Vagina (tissue), 2 donors: ENCODE data around the gene ALDH16A1. TPM values are rescaled to one million over a fixed set of nuclear protein-coding genes. Genes with fewer than 3 reads are reported as not detected.

Experiments used
- DNase-seq, 2 donors: peaks; one replicate each; pipeline ENCODE4 v3.0.0-alpha.2; 2017; ENCODE audit errors: extremely low spot score in 2 of 2
- H3K27ac ChIP-seq: fragments of 200-600 bp; sonication (generic); one replicate; pipeline ENCODE4 v1.5.1; 2019
- H3K27me3 ChIP-seq: fragments of 200-600 bp; sonication (generic); one replicate; pipeline ENCODE4 v1.5.1; 2019
- H3K36me3 ChIP-seq, 2 donors: fragments of 200-600 bp; sonication (generic); one replicate each; pipeline ENCODE4 v1.5.1; 2017 to 2019
- H3K4me1 ChIP-seq: fragments of 200-600 bp; sonication (generic); one replicate; pipeline ENCODE4 v1.5.1; 2019
- H3K4me3 ChIP-seq, 2 donors: fragments of 200-600 bp; sonication (generic); 1 replicate in 1 of 2; 2 replicates in 1 of 2; pipeline ENCODE4 v1.5.1; 2016 to 2019
- H3K9me3 ChIP-seq: fragments of 200-600 bp; sonication (generic); one replicate; pipeline ENCODE4 v1.5.1; 2019
- POLR2A ChIP-seq, 2 donors: fragments of 450-650 bp; IDR thresholded peaks; one replicate each; pipeline ENCODE4 v1.6.1; 2017; ENCODE audit warnings: antibody characterized with exemption in 2 of 2, mild to moderate bottlenecking in 2 of 2, moderate library complexity in 2 of 2
- POLR2AphosphoS5 ChIP-seq, 2 donors: sonication (generic); formaldehyde crosslinking; IDR thresholded peaks; one replicate each; pipeline ENCODE4 v1.9.0; 2017; ENCODE audit warnings: antibody characterized with exemption in 2 of 2, mild to moderate bottlenecking in 2 of 2, low read depth in 1 of 2; ENCODE audit not compliant: insufficient read depth in 1 of 2
- intact Hi-C: fragments of 100-400 bp; cut with DNase I; formaldehyde crosslinking; loops from one replicate; pipeline ENCODE4 v1.15.1; 2023
- total RNA-seq: library from RNA; depleted of rRNA; stranded (reverse); fragments of >200 nt; gene quantifications from one replicate; pipeline ENCODE4 v1.2.3, GENCODE V29; 2016
- TF ChIP-seq, protein P1 (sequence below), 3 experiments: fragments of 450-650 bp in 2 of 3; fragments of 200-600 bp in 1 of 3; sonication (generic) in 1 of 3; IDR thresholded peaks; one replicate each; pipeline ENCODE4 v1.5.1; 2017 to 2019; ENCODE audit warnings: antibody characterized with exemption in 3 of 3, mild to moderate bottlenecking in 2 of 3, moderate library complexity in 2 of 3

ALDH16A1 gene
- total RNA-seq, 1 donor from 2014 or later = 29.5 TPM

DNA sequence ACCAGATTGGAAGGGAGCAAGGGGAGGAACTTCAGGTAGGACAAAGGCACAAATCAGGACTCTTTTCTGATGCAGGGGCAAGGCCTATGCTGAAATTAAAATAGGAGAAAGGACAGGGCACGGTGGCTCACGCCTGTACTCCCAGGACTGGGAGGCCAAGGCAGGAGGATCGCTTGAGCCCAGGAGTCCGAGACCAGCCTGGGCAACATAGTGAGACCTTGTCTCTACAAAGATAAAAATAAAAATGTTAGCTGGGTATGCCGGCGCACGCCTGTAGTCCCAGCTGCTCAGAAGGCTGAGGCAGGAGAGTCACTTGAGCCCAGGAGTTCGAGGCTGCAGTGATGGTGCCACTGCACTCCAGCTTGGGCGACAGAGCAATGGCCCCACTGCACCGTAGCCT is 17.4 kb upstream of the ALDH16A1 start:
- Histone ChIP-seq H3K4me1 (peaks cover 3% of the 10 kb centered on the region), H3K27ac (no peak overlapping the region), H3K27me3 (peaks cover 7% of the 10 kb centered on the region), H3K4me3 (no peak overlapping the region), H3K36me3 (no peaks in the 10 kb centered on the region), H3K9me3 (no peaks in the 10 kb centered on the region)
- no peak for DNase-seq
- intact Hi-C loops = loop anchor here (5.0 kb wide), 1 partner anchor 43 kb away; no protein-coding TSS in a partner anchor
- TF ChIP-seq POLR2A (IDR thresholded peaks at IDR 0.05) (no peak), POLR2AphosphoS5 (IDR thresholded peaks at IDR 0.05; ENCODE audit: insufficient read depth in 1 of 2, low read depth in 1 of 2) (no peak)
- TF ChIP-seq, protein P1, sequence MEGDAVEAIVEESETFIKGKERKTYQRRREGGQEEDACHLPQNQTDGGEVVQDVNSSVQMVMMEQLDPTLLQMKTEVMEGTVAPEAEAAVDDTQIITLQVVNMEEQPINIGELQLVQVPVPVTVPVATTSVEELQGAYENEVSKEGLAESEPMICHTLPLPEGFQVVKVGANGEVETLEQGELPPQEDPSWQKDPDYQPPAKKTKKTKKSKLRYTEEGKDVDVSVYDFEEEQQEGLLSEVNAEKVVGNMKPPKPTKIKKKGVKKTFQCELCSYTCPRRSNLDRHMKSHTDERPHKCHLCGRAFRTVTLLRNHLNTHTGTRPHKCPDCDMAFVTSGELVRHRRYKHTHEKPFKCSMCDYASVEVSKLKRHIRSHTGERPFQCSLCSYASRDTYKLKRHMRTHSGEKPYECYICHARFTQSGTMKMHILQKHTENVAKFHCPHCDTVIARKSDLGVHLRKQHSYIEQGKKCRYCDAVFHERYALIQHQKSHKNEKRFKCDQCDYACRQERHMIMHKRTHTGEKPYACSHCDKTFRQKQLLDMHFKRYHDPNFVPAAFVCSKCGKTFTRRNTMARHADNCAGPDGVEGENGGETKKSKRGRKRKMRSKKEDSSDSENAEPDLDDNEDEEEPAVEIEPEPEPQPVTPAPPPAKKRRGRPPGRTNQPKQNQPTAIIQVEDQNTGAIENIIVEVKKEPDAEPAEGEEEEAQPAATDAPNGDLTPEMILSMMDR (IDR thresholded peaks at IDR 0.05) = no peak

DNA sequence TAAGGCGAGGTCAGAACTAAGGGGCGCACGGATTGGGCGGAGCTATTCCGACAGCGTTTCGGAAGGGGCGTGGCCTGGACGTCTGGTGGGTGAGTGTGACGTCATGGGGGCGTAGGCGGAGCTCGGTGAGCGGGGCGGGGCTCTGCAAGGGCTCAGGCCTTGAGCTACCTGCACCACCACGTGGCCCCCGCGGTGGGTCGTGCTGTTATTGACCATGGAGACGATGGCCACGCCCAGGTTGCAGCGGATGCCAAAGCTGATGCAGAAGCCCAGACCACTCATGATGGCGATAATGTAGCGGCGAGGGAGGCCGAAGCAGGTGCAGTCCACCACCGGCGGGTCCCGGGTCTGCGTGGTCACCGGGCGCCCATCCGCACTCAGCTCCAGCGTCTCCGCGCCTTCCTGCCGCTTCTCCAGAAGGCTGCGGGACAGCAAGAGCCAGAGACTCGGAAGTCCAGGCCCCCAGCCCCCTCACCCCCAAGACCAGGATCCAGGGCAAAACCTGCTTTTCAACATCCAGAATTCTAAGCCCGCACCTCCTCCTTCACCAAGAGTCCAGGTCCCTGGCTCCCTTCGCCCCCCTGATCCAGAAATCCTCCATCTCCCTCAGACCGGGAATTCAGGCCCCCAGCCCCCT is 16.5 kb upstream of the ALDH16A1 start:
- TF ChIP-seq POLR2AphosphoS5 (IDR thresholded peaks at IDR 0.05; ENCODE audit: insufficient read depth in 1 of 2, low read depth in 1 of 2) = no peak
- TF ChIP-seq, protein P1 (IDR thresholded peaks at IDR 0.05) = no peak
- TF ChIP-seq POLR2A (IDR thresholded peaks at IDR 0.05) = no peak
- no peak overlapping the region for H3K4me3 ChIP-seq
- H3K4me1 ChIP-seq = peaks cover 10% of the 10 kb centered on the region
- H3K36me3 ChIP-seq = no peaks in the 10 kb centered on the region
- peaks cover 7% of the 10 kb centered on the region for H3K27me3 ChIP-seq
- no peak overlapping the region for H3K27ac ChIP-seq
- no peak for DNase-seq
- intact Hi-C loops = loop anchor here (5.0 kb wide), 1 partner anchor 44 kb away; no protein-coding TSS in a partner anchor
- H3K9me3 ChIP-seq = no peaks in the 10 kb centered on the region

DNA sequence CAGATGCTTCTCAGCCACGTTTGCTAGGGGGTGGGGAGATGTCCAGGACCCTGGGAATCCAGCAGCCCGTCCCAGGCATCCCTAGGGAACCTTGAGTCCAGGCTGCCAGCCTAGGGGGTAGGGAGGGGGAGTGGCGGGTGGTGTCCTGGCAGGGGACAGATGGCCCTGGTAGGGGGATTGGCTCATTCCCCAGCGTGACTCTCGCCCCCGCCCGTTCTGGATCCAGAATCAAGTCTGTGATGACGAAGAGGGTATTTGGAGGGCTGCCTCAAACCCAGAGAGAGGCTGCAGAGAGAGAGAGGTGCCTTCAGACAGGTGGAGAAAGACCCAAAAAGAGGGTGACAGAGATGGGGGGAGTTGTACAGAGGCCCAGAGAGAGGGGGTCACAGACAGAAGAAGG is 15.8 kb upstream of the ALDH16A1 start:
- Histone ChIP-seq H3K9me3 (no peaks in the 10 kb centered on the region), H3K4me3 (no peak overlapping the region), H3K27me3 (peaks cover 2% of the 10 kb centered on the region), H3K4me1 (peaks cover 17% of the 10 kb centered on the region), H3K27ac (no peak overlapping the region), H3K36me3 (no peaks in the 10 kb centered on the region)
- no peak for DNase-seq
- intact Hi-C loops = loop anchor here (5.0 kb wide), 1 partner anchor 45 kb away; no protein-coding TSS in a partner anchor
- TF ChIP-seq POLR2A (IDR thresholded peaks at IDR 0.05) (no peak), POLR2AphosphoS5 (IDR thresholded peaks at IDR 0.05; ENCODE audit: insufficient read depth in 1 of 2, low read depth in 1 of 2) (no peak)
- TF ChIP-seq, protein P1 (IDR thresholded peaks at IDR 0.05) = no peak

DNA sequence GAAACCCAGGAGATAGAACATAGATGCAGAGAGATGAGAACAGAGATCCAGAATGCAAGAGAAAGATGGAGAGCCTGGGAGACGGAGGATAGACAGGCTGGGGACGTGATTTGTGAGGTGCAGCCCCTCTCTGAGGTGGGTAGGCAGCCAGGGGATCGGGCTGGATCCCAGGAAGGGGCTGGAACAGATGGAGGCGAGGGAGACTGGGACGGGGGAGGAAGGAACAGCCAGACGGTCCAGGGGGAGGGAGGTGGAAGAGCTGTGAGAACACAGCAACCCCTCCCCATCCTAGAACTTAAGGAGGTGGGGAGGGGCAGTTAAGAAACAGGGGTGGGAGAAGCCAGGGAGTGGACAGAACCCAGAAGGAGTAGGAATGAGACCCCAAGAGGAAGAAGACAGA is 14.8 kb upstream of the ALDH16A1 start:
- Histone ChIP-seq H3K4me1 (peaks cover 22% of the 10 kb centered on the region), H3K27me3 (no peaks in the 10 kb centered on the region)
- intact Hi-C loops = loop anchor here (5.0 kb wide), 1 partner anchor 46 kb away; no protein-coding TSS in a partner anchor

More for the DNA sequence above, 14.8 kb upstream of the ALDH16A1 start:
- DNase-seq = no peak
- Histone ChIP-seq H3K9me3 (no peaks in the 10 kb centered on the region), H3K36me3 (no peaks in the 10 kb centered on the region), H3K27ac (no peak overlapping the region), H3K4me3 (no peak overlapping the region)
- TF ChIP-seq POLR2A (IDR thresholded peaks at IDR 0.05) (no peak), POLR2AphosphoS5 (IDR thresholded peaks at IDR 0.05; ENCODE audit: insufficient read depth in 1 of 2, low read depth in 1 of 2) (no peak)
- TF ChIP-seq, protein P1 (IDR thresholded peaks at IDR 0.05) = no peak
